Sigmoid colon (tissue), 7 donors: ENCODE measurements around the gene ANKS1A. TPM values are rescaled to one million over a fixed set of nuclear protein-coding genes. Genes with fewer than 3 reads are reported as not detected.

Experiments
- polyA plus RNA-seq, 3 donors: library from polyadenylated mRNA; stranded (reverse); fragments of 200-250 nt; gene quantifications; one replicate each; pipeline ENCODE4 v1.2.3, GENCODE V29; 2013
- small RNA-seq, 3 donors: library from RNA; depleted of rRNA; stranded (forward); fragments of <200 nt; gene quantifications; one replicate each; pipeline ENCODE3, GENCODE V24; 2016
- total RNA-seq, 4 donors: library from RNA; depleted of rRNA; stranded (reverse); fragments of >200 nt; gene quantifications; one replicate each; pipeline ENCODE4 v1.1.0, GENCODE V29; 2016
- donor health status: healthy with polysubstance abuse.
- donor health status: Bipolar disorder and iron deficiency.
- donor health status: healthy.

Gene ANKS1A
- total and polyA plus RNA-seq, 7 donors, result 9.0 to 60.1 (median 37.8) TPM

Small RNAs within 50 kb of the gene (small RNA-seq; reads per million reads assigned to genes)
- gene AL138721.1, result 0 reads per million in 3 donors

Other genes with a start within 250 kb of the ANKS1A start
- gene ILRUN, start 192.5 kb upstream of the ANKS1A start, total RNA-seq, result 10 to 100 TPM; 56.3 to 79.3 (median 78.4) TPM
- gene ILRUN, start 192.5 kb upstream of the ANKS1A start, polyA plus RNA-seq, result 10 to 100 TPM; 35.4 to 62.7 (median 51.6) TPM
- 10 to 100 TPM; 48.2 to 69.3 (median 58.6) TPM for gene SNRPC, start 131.8 kb upstream of the ANKS1A start, total RNA-seq
- 100 to 1,000 TPM; 111 to 146 (median 117) TPM for gene SNRPC, start 131.8 kb upstream of the ANKS1A start, polyA plus RNA-seq
- gene BLTP3A, start 97.2 kb upstream of the ANKS1A start, total RNA-seq, result 10 to 100 TPM in 1 of 4 donors, 1 to 10 TPM in 3; 6.7 to 11.6 (median 7.2) TPM
- gene BLTP3A, start 97.2 kb upstream of the ANKS1A start, polyA plus RNA-seq, result 1 to 10 TPM in 2 of 3 donors, under 1 TPM in 1; 0.60 to 5.3 (median 1.2) TPM
- gene TAF11, start 1.2 kb upstream of the ANKS1A start, total RNA-seq, result 10 to 100 TPM; 31.0 to 37.7 (median 31.4) TPM
- 10 to 100 TPM; 34.0 to 47.9 (median 36.0) TPM for gene TAF11, start 1.2 kb upstream of the ANKS1A start, polyA plus RNA-seq